Tibial nerve (tissue), 4 donors: ENCODE results near the gene UTP11. TPM values are rescaled to one million over a fixed set of nuclear protein-coding genes. Genes with fewer than 3 reads are reported as not detected.

Experiments used
- DNase-seq, 2 donors: peaks; one replicate each; pipeline ENCODE4 v3.0.0-alpha.2; 2019; ENCODE audit warnings: low spot score in 2 of 2
- H3K27ac ChIP-seq, 4 donors: fragments of 200-600 bp; sonication (generic) in 3 of 4; one replicate each; pipeline ENCODE4 v1.5.1; 2017 to 2019; ENCODE audit warnings: mild to moderate bottlenecking in 1 of 4
- H3K27me3 ChIP-seq, 2 donors: fragments of 200-600 bp; sonication (generic) in 1 of 2; one replicate each; pipeline versions ENCODE4 v1.5.1 to v1.6.0; 2017 to 2019
- H3K36me3 ChIP-seq, 3 donors: fragments of 200-600 bp; sonication (generic); one replicate each; pipeline ENCODE4 v1.5.1; 2018 to 2019
- H3K4me1 ChIP-seq, 4 donors: fragments of 200-600 bp; sonication (generic) in 3 of 4; one replicate each; pipeline ENCODE4 v1.5.1; 2017 to 2019
- H3K4me3 ChIP-seq, 4 donors: fragments of 200-600 bp; sonication (generic) in 3 of 4; one replicate each; pipeline ENCODE4 v1.5.1; 2017 to 2019; ENCODE audit warnings: mild to moderate bottlenecking in 1 of 4, moderate library complexity in 1 of 4
- H3K9me3 ChIP-seq, 4 donors: fragments of 200-600 bp; sonication (generic) in 3 of 4; one replicate each; pipeline ENCODE4 v1.5.1; 2017 to 2019
- EP300 ChIP-seq, 2 donors: sonication (generic); formaldehyde crosslinking; IDR thresholded peaks; one replicate each; pipeline ENCODE4 v1.6.1; 2017; ENCODE audit warnings: antibody characterized with exemption in 2 of 2, mild to moderate bottlenecking in 1 of 2
- POLR2A ChIP-seq, 2 donors: fragments of 450-650 bp; IDR thresholded peaks; one replicate each; pipeline ENCODE4 v1.6.1; 2017; ENCODE audit warnings: antibody characterized with exemption in 2 of 2, mild to moderate bottlenecking in 2 of 2, moderate library complexity in 2 of 2
- WGBS, 2 donors: methylation state at CpG; one replicate each; pipeline ENCODE4 v1.1.5; 2018; 5-methylcytosine and 5-hydroxymethylcytosine counted together
- total RNA-seq, 4 donors: library from RNA; depleted of rRNA; stranded (reverse); fragments of >200 nt; gene quantifications; one replicate each; pipeline ENCODE4 v1.1.0, GENCODE V29; 2016
- TF ChIP-seq, protein P1 (sequence below), 5 experiments: fragments of 200-600 bp in 3 of 5; fragments of 450-650 bp in 2 of 5; sonication (generic) in 3 of 5; IDR thresholded peaks; one replicate each; pipeline ENCODE4 v1.5.1; 2016 to 2019; ENCODE audit warnings: antibody characterized with exemption in 5 of 5, mild to moderate bottlenecking in 3 of 5, moderate library complexity in 2 of 5

The UTP11 gene
- total RNA-seq, 4 donors from 2014 or later: 16.5 to 36.8 (median 25.7) TPM

DNA sequence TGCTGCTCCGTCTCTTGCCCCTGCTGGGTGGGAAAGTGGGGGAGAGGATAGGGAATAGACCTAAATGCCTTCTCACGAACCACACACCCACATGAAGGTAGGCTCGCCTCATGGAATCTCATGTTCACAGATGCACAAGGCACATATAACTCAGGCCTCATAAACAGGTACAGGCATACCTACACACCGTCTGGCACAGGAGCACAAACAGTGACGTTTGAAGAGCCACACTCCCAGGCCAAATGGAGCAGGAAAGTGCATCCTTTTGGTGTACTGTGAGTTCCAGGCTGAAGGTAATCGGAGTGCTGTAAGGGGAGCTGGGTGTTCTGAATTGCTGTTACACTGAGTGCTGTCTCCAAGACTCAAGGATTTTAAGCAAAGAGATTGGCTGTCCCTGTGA is 13.1 kb downstream of the UTP11 start:
- H3K4me3 ChIP-seq: no peak overlapping the region
- no peak for DNase-seq
- 76 to 78% methylated on average over 6 of the region's 6 CpGs for WGBS, 2 donors
- TF ChIP-seq EP300 (IDR thresholded peaks at IDR 0.05) (no peak), POLR2A (IDR thresholded peaks at IDR 0.05) (no peak)
- TF ChIP-seq, protein P1, sequence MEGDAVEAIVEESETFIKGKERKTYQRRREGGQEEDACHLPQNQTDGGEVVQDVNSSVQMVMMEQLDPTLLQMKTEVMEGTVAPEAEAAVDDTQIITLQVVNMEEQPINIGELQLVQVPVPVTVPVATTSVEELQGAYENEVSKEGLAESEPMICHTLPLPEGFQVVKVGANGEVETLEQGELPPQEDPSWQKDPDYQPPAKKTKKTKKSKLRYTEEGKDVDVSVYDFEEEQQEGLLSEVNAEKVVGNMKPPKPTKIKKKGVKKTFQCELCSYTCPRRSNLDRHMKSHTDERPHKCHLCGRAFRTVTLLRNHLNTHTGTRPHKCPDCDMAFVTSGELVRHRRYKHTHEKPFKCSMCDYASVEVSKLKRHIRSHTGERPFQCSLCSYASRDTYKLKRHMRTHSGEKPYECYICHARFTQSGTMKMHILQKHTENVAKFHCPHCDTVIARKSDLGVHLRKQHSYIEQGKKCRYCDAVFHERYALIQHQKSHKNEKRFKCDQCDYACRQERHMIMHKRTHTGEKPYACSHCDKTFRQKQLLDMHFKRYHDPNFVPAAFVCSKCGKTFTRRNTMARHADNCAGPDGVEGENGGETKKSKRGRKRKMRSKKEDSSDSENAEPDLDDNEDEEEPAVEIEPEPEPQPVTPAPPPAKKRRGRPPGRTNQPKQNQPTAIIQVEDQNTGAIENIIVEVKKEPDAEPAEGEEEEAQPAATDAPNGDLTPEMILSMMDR (IDR thresholded peaks at IDR 0.05): no peak
- H3K9me3 ChIP-seq: no peaks in the 10 kb centered on the region
- H3K27ac ChIP-seq: peak overlapping the region in 2 of 4 donors; percentile 1 to 95
- peaks cover 0 to 38% (median 26%) of the 10 kb centered on the region in 4 donors for H3K4me1 ChIP-seq
- no peaks in the 10 kb centered on the region for H3K27me3 ChIP-seq
- H3K36me3 ChIP-seq: peaks cover 10 to 62% (median 13%) of the 10 kb centered on the region in 3 donors

DNA sequence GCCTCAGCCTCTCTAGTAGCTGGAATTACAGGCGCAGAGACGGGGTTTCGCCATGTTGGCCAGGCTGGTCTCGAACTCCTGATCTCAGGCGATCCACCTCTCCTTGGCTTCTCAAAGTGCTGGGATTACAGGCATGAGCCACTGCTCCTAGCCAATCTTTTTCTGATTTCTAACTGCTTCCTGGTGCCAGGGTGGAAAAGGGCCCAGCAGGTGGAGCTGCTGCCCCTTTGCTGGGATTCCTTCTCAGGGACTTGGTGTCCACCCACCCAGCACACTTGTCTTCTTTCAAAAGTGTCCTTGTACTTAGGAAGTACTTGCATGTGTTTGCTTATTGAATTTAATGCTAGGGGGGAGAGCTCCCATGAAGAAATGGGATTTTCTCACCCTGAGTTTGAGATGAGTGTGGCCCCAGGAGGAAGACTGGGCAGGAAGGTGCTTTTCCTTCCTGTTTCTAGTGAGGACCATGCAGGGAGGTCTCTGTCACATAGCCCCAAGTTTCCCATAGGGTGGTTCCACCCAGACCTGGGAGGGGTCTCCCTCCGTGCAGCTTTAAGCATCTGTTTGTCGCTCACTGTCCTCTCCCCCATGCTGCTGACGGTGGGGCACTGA is 14.2 kb downstream of the UTP11 start:
- DNase-seq: no peak
- no peak overlapping the region for H3K4me3 ChIP-seq
- TF ChIP-seq EP300 (IDR thresholded peaks at IDR 0.05) (peak in 1 of 2 donors; percentile 25), POLR2A (IDR thresholded peaks at IDR 0.05) (no peak)
- TF ChIP-seq, protein P1 (IDR thresholded peaks at IDR 0.05): peak; percentile 52 to 76 (median 73)
- peak overlapping the region in 3 of 4 donors; percentile 11 to 95 (median 86) for H3K27ac ChIP-seq
- H3K9me3 ChIP-seq: no peaks in the 10 kb centered on the region
- peaks cover 10 to 51% (median 13%) of the 10 kb centered on the region in 3 donors for H3K36me3 ChIP-seq
- peaks cover 0 to 49% (median 36%) of the 10 kb centered on the region in 4 donors for H3K4me1 ChIP-seq
- no peaks in the 10 kb centered on the region for H3K27me3 ChIP-seq
- 66 to 72% methylated on average over 8 of the region's 8 CpGs for WGBS, 2 donors

DNA sequence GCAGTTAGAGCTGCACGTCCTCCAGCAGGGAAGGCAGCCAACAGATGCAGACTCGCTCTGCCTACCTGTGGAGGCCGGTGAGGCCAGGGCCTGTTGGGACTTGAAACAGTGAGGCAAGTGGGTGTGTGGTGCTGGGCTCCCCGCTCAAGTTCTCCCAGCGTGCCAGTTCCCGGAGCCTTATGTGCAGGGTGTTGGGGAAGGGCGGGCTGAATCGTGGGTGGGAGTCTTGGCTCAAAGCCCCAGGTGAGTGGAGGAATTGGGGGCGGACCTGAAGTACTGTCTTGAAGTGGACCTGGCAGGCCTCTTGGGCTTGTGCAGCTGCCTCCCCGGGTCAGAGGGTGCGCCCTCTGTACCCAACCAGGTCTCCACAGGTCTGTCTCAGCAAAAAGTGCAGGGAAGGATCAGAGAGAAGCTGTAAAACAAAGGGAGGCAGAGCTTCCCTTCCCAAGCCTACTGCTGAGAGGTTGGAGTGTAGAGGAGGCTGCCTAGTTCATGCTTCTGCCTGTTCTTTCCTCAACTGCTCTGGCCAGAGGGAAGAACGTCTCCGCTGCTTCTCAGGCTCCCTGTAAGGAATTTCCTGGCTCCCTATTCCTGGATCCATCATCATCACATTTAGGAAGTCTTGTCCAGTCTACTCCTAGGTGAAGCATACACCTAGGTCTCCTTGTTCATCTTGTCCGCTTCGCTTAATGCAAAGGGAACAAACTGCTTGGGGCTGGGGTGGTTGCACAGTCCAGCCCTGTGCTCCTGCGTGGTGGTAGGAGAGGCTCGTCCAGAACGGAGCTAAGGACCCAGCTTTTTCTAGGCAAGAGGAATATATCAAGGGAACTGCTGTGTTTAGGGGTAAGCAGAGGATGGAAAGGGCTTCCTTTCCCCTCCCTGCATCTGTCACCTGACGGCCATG is 14.9 kb downstream of the UTP11 start:
- Histone ChIP-seq H3K4me1 (peaks cover 0 to 55% (median 37%) of the 10 kb centered on the region in 4 donors), H3K27me3 (no peaks in the 10 kb centered on the region), H3K4me3 (no peak overlapping the region), H3K27ac (peak overlapping the region in 3 of 4 donors; percentile 86 to 95 (median 86)), H3K36me3 (peaks cover 10 to 44% (median 13%) of the 10 kb centered on the region in 3 donors), H3K9me3 (no peaks in the 10 kb centered on the region)
- no peak for DNase-seq
- TF ChIP-seq POLR2A (IDR thresholded peaks at IDR 0.05) (no peak), EP300 (IDR thresholded peaks at IDR 0.05) (no peak)
- TF ChIP-seq, protein P1 (IDR thresholded peaks at IDR 0.05): no peak
- 71 to 78% methylated on average over 19 of the region's 19 CpGs for whole genome bisulfite sequencing, 2 donors

DNA sequence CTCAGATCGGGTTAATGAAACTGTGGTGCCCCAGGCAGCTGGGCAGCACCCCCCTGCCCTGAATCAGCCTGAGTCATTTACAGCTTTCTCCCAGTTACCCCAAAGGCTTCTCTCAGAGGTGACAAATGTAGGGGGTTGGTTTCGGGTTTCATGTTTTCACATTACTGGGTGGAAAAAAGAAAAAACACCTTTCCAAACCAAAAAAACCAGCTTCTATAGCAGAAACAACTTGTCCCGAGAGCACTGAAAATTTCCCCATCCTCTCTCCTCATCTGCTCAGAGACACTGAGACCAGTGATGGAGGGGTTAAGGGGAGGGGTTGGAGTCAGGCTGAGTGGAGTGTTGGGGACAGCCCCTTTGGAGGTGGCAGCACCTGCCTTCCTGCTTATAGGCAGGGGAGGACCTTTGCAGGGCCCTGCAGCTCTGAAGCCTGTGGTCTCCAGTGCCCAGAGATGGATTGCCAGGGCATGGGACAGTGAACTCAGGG is 15.6 kb downstream of the UTP11 start:
- Histone ChIP-seq H3K36me3 (peaks cover 7 to 37% (median 13%) of the 10 kb centered on the region in 3 donors), H3K27ac (peak overlapping the region; percentile 71 to 95 (median 86)), H3K27me3 (no peaks in the 10 kb centered on the region), H3K4me1 (peaks cover 0 to 62% (median 37%) of the 10 kb centered on the region in 4 donors), H3K9me3 (no peaks in the 10 kb centered on the region), H3K4me3 (no peak overlapping the region)
- TF ChIP-seq EP300 (IDR thresholded peaks at IDR 0.05) (no peak), POLR2A (IDR thresholded peaks at IDR 0.05) (no peak)
- TF ChIP-seq, protein P1 (IDR thresholded peaks at IDR 0.05): no peak
- no peak for DNase-seq
- 62 to 66% methylated on average over 3 of the region's 3 CpGs for WGBS, 2 donors
